Liver (tissue), 9 donors: ENCODE results near the gene MYBPC1. TPM values are rescaled to one million over a fixed set of nuclear protein-coding genes. Genes with fewer than 3 reads are reported as not detected.

ENCODE experiments used
- DNase-seq: peaks from one replicate; pipeline ENCODE4 v3.0.0-alpha.2; 2017; ENCODE audit warnings: low spot score
- H3K27ac ChIP-seq, 2 donors: one replicate each; pipeline ENCODE4 v1.7.0; 2013; ENCODE audit warnings: inconsistent platforms in 2 of 2, low read length in 2 of 2, control low read depth in 1 of 2, low read depth in 1 of 2, mild to moderate bottlenecking in 1 of 2
- H3K27me3 ChIP-seq, 4 donors: one replicate each; pipeline versions ENCODE4 v1.6.1 to v1.7.0; 2013; ENCODE audit warnings: low read length in 3 of 4, inconsistent platforms in 1 of 4, mild to moderate bottlenecking in 1 of 4, moderate library complexity in 1 of 4; ENCODE audit not compliant: control insufficient read depth in 4 of 4, insufficient read depth in 4 of 4
- H3K36me3 ChIP-seq, 4 donors: one replicate each; pipeline versions ENCODE4 v1.6.1 to v1.7.0; 2013; ENCODE audit warnings: low read length in 3 of 4, mild to moderate bottlenecking in 3 of 4, low read depth in 1 of 4, moderate library complexity in 1 of 4; ENCODE audit not compliant: control insufficient read depth in 4 of 4, insufficient read depth in 3 of 4
- H3K4me1 ChIP-seq, 4 donors: one replicate each; pipeline versions ENCODE4 v1.6.1 to v1.7.0; 2013; ENCODE audit warnings: low read length in 3 of 4, mild to moderate bottlenecking in 3 of 4, moderate library complexity in 1 of 4; ENCODE audit not compliant: control insufficient read depth in 4 of 4, insufficient read depth in 4 of 4
- H3K4me3 ChIP-seq, 3 donors: one replicate each; pipeline versions ENCODE4 v1.6.1 to v1.7.0; 2013; ENCODE audit warnings: low read length in 3 of 3, control low read depth in 1 of 3, low read depth in 1 of 3, mild to moderate bottlenecking in 1 of 3
- H3K9ac ChIP-seq, 2 donors: one replicate each; pipeline ENCODE4 v1.7.0; 2013; ENCODE audit warnings: low read length in 2 of 2, mild to moderate bottlenecking in 2 of 2, moderate library complexity in 2 of 2, control low read depth in 1 of 2, low read depth in 1 of 2
- H3K9me3 ChIP-seq, 4 donors: one replicate each; pipeline versions ENCODE4 v1.6.1 to v1.7.0; 2013; ENCODE audit warnings: low read length in 3 of 4; ENCODE audit not compliant: control insufficient read depth in 4 of 4
- EGR1 ChIP-seq, 2 donors: IDR thresholded peaks; 2 replicates each; pipeline ENCODE4 v1.6.1; 2016 to 2018; ENCODE audit warnings: antibody characterized with exemption in 2 of 2, low read depth in 2 of 2
- FOXA1 ChIP-seq: IDR thresholded peaks from 2 replicates; pipeline ENCODE4 v1.6.1; 2016; ENCODE audit warnings: antibody characterized with exemption
- FOXA2 ChIP-seq: IDR thresholded peaks from 2 replicates; pipeline ENCODE4 v1.6.1; 2016; ENCODE audit warnings: antibody characterized with exemption
- GABPA ChIP-seq, 2 donors: IDR thresholded peaks in 1 of 2; conservative IDR thresholded peaks in 1 of 2; 2 replicates each; pipeline ENCODE4 v1.6.1; 2016; ENCODE audit warnings: antibody characterized with exemption in 2 of 2, mild to moderate bottlenecking in 1 of 2, moderate library complexity in 1 of 2
- HNF4A ChIP-seq, 2 donors: conservative IDR thresholded peaks; 2 replicates each; pipeline ENCODE4 v1.6.1; 2016; ENCODE audit warnings: antibody characterized with exemption in 2 of 2, mild to moderate bottlenecking in 2 of 2
- HNF4G ChIP-seq: IDR thresholded peaks from 2 replicates; pipeline ENCODE4 v1.6.1; 2016; ENCODE audit warnings: antibody characterized with exemption
- JUND ChIP-seq, 2 donors: IDR thresholded peaks; 2 replicates each; pipeline ENCODE4 v1.6.1; 2016; ENCODE audit warnings: antibody characterized with exemption in 2 of 2
- NR2F2 ChIP-seq: IDR thresholded peaks from 2 replicates; pipeline ENCODE4 v1.6.1; 2016; ENCODE audit warnings: antibody characterized with exemption
- RAD21 ChIP-seq, 2 donors: IDR thresholded peaks; 2 replicates each; pipeline ENCODE4 v1.6.1; 2016; ENCODE audit warnings: antibody characterized with exemption in 2 of 2, mild to moderate bottlenecking in 2 of 2
- RXRA ChIP-seq, 2 donors: IDR thresholded peaks; 2 replicates each; pipeline ENCODE4 v1.6.1; 2017 to 2018; ENCODE audit warnings: antibody characterized with exemption in 2 of 2, mild to moderate bottlenecking in 1 of 2
- SP1 ChIP-seq: IDR thresholded peaks from 2 replicates; pipeline ENCODE4 v1.6.1; 2018; ENCODE audit warnings: antibody characterized with exemption, mild to moderate bottlenecking
- TAF1 ChIP-seq: conservative IDR thresholded peaks from 2 replicates; pipeline ENCODE4 v1.6.1; 2016; ENCODE audit warnings: antibody characterized with exemption, mild to moderate bottlenecking
- YY1 ChIP-seq: IDR thresholded peaks from 2 replicates; pipeline ENCODE4 v1.6.1; 2016; ENCODE audit warnings: antibody characterized with exemption, mild to moderate bottlenecking
- WGBS: extraction: QIAGEN DNeasy Blood & Tissue Kit; methylation state at CpG from one replicate; pipeline ENCODE4 v1.1.7; 2013; 5-methylcytosine and 5-hydroxymethylcytosine counted together
- polyA plus RNA-seq, 2 donors: library from polyadenylated mRNA; stranded (reverse) in 1 of 2; unstranded in 1 of 2; fragments of 200-250 nt in 1 of 2; fragments of >200 nt in 1 of 2; fragmentation: Nextera tagmentation in 1 of 2; extraction: Ambion mirVana in 1 of 2; gene quantifications; one replicate each; pipeline versions ENCODE4 v1.2.1 to v1.2.3, GENCODE V29; 2013 to 2015
- total RNA-seq, 2 donors: library from RNA; depleted of rRNA; stranded (reverse); fragments of >200 nt; gene quantifications; one replicate each; pipeline ENCODE4 v1.2.3, GENCODE V29; 2014
- TF ChIP-seq, protein P1 (sequence below): IDR thresholded peaks from 2 replicates; pipeline ENCODE4 v1.6.1; 2016; ENCODE audit warnings: antibody characterized with exemption
- TF ChIP-seq, protein P2 (sequence below): IDR thresholded peaks from 2 replicates; pipeline ENCODE4 v1.6.1; 2016; ENCODE audit warnings: antibody characterized with exemption, mild to moderate bottlenecking
- TF ChIP-seq, protein P3 (sequence below): IDR thresholded peaks from 2 replicates; pipeline ENCODE4 v1.6.1; 2016; ENCODE audit warnings: antibody characterized with exemption
- TF ChIP-seq, protein P4 (sequence below): fragments of 150-350 bp; IDR thresholded peaks from 2 replicates; pipeline ENCODE4 v1.5.1; 2017; ENCODE audit warnings: improper control_type of control experiment, low read depth, low read length; ENCODE audit not compliant: missing input control
- donor health status: healthy.
- donor health status: healthy.
- donor health status: healthy.
- donor health status: healthy.
- donor health status: healthy.

The MYBPC1 gene
- total and polyA plus RNA-seq, 4 donors, result under 0.01 TPM; not detected in 3

DNA sequence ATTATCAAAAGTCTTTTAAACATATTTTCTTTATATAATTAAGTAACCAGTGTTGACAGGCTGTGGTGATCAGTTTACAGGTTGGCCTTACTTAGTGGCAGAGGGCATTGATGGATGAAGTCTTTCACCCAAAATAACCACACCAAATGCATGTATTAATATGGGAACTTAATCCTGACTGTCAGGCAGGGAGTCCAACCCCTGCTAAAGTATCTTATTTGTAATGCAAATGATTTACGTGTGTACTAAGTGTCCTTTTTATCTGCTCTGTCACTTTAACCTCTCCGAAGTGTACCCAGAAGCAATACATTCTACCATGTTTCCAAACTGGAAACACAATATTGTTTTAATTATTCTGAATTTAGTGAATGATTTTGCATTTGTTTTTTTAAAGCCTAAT lies 1.4 kb downstream of the MYBPC1 start:
- H3K9ac ChIP-seq, result no peak overlapping the region
- TF ChIP-seq YY1, result no peak
- no peak for TF ChIP-seq FOXA1
- TF ChIP-seq FOXA2, result no peak
- TF ChIP-seq EGR1 (IDR thresholded peaks at IDR 0.05; ENCODE audit: low read depth in 2 of 2), result no peak
- no peak for TF ChIP-seq HNF4G
- no peak for TF ChIP-seq RXRA (IDR thresholded peaks at IDR 0.05)
- TF ChIP-seq TAF1, result no peak
- TF ChIP-seq, protein P1, sequence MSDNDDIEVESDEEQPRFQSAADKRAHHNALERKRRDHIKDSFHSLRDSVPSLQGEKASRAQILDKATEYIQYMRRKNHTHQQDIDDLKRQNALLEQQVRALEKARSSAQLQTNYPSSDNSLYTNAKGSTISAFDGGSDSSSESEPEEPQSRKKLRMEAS, result no peak
- TF ChIP-seq SP1, result no peak
- TF ChIP-seq JUND (IDR thresholded peaks at IDR 0.05), result no peak
- TF ChIP-seq, protein P2, sequence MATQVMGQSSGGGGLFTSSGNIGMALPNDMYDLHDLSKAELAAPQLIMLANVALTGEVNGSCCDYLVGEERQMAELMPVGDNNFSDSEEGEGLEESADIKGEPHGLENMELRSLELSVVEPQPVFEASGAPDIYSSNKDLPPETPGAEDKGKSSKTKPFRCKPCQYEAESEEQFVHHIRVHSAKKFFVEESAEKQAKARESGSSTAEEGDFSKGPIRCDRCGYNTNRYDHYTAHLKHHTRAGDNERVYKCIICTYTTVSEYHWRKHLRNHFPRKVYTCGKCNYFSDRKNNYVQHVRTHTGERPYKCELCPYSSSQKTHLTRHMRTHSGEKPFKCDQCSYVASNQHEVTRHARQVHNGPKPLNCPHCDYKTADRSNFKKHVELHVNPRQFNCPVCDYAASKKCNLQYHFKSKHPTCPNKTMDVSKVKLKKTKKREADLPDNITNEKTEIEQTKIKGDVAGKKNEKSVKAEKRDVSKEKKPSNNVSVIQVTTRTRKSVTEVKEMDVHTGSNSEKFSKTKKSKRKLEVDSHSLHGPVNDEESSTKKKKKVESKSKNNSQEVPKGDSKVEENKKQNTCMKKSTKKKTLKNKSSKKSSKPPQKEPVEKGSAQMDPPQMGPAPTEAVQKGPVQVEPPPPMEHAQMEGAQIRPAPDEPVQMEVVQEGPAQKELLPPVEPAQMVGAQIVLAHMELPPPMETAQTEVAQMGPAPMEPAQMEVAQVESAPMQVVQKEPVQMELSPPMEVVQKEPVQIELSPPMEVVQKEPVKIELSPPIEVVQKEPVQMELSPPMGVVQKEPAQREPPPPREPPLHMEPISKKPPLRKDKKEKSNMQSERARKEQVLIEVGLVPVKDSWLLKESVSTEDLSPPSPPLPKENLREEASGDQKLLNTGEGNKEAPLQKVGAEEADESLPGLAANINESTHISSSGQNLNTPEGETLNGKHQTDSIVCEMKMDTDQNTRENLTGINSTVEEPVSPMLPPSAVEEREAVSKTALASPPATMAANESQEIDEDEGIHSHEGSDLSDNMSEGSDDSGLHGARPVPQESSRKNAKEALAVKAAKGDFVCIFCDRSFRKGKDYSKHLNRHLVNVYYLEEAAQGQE, result no peak
- no peak for TF ChIP-seq GABPA (IDR thresholded peaks at IDR 0.05 in 1 of 2, conservative IDR thresholded peaks at IDR 0.05 in 1 of 2)
- DNase-seq, result no peak
- no peak overlapping the region for H3K4me3 ChIP-seq
- H3K4me1 ChIP-seq, result no peaks in the 10 kb centered on the region
- 74% methylated on average over 2 of the region's 2 CpGs for WGBS
- no peaks in the 10 kb centered on the region for H3K9me3 ChIP-seq
- H3K27ac ChIP-seq, result no peak overlapping the region
- H3K36me3 ChIP-seq, result no peaks in the 10 kb centered on the region
- no peaks in the 10 kb centered on the region for H3K27me3 ChIP-seq

DNA sequence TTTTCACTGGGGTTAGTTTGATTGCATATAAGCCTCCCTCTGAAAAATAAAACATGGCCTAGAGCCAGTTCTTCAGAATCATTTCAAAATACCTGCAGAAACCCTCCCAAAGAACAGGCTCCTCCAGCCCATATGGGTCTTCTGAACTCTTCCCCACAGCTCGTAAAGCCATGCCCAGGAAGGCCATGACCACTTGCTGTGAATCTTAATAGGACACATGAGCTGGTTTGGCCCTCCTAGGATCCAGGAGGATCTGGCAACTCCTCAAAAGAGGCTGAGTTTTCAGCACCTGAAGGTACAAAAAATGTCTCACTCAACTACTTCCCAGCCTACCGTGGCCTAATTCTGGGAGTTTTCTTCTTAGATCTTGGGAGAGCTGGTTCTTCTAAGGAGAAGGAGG lies 2.4 kb downstream of the MYBPC1 start:
- H3K36me3 ChIP-seq, result no peaks in the 10 kb centered on the region
- H3K4me1 ChIP-seq, result no peaks in the 10 kb centered on the region
- no peak overlapping the region for H3K4me3 ChIP-seq
- 87% methylated on average over 2 of the region's 2 CpGs for WGBS
- TF ChIP-seq HNF4G, result no peak
- TF ChIP-seq, protein P2, result no peak
- TF ChIP-seq YY1, result no peak
- no peak for TF ChIP-seq SP1
- TF ChIP-seq, protein P3, sequence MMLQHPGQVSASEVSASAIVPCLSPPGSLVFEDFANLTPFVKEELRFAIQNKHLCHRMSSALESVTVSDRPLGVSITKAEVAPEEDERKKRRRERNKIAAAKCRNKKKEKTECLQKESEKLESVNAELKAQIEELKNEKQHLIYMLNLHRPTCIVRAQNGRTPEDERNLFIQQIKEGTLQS, result no peak
- no peak for TF ChIP-seq FOXA1
- TF ChIP-seq NR2F2, result no peak
- TF ChIP-seq EGR1 (IDR thresholded peaks at IDR 0.05; ENCODE audit: low read depth in 2 of 2), result no peak
- TF ChIP-seq RAD21 (IDR thresholded peaks at IDR 0.05), result no peak
- no peak for TF ChIP-seq FOXA2
- TF ChIP-seq JUND (IDR thresholded peaks at IDR 0.05), result no peak
- TF ChIP-seq, protein P1, result no peak
- TF ChIP-seq HNF4A (conservative IDR thresholded peaks at IDR 0.05), result no peak
- TF ChIP-seq, protein P4, sequence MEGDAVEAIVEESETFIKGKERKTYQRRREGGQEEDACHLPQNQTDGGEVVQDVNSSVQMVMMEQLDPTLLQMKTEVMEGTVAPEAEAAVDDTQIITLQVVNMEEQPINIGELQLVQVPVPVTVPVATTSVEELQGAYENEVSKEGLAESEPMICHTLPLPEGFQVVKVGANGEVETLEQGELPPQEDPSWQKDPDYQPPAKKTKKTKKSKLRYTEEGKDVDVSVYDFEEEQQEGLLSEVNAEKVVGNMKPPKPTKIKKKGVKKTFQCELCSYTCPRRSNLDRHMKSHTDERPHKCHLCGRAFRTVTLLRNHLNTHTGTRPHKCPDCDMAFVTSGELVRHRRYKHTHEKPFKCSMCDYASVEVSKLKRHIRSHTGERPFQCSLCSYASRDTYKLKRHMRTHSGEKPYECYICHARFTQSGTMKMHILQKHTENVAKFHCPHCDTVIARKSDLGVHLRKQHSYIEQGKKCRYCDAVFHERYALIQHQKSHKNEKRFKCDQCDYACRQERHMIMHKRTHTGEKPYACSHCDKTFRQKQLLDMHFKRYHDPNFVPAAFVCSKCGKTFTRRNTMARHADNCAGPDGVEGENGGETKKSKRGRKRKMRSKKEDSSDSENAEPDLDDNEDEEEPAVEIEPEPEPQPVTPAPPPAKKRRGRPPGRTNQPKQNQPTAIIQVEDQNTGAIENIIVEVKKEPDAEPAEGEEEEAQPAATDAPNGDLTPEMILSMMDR, result no peak
- no peaks in the 10 kb centered on the region for H3K9me3 ChIP-seq
- H3K9ac ChIP-seq, result no peak overlapping the region
- no peak for DNase-seq
- H3K27me3 ChIP-seq, result no peaks in the 10 kb centered on the region
- H3K27ac ChIP-seq, result no peak overlapping the region
